ENCODE data around the gene IRS4. TPM values are rescaled to one million over a fixed set of nuclear protein-coding genes. Genes with fewer than 3 reads are reported as not detected.

The IRS4 gene
- total and polyA plus RNA-seq, 2 of the 8 experiments (the other 6 are each of a cell fraction or from before 2014, with no cell fraction given), result 3.8 to 14.1 TPM

DNA sequence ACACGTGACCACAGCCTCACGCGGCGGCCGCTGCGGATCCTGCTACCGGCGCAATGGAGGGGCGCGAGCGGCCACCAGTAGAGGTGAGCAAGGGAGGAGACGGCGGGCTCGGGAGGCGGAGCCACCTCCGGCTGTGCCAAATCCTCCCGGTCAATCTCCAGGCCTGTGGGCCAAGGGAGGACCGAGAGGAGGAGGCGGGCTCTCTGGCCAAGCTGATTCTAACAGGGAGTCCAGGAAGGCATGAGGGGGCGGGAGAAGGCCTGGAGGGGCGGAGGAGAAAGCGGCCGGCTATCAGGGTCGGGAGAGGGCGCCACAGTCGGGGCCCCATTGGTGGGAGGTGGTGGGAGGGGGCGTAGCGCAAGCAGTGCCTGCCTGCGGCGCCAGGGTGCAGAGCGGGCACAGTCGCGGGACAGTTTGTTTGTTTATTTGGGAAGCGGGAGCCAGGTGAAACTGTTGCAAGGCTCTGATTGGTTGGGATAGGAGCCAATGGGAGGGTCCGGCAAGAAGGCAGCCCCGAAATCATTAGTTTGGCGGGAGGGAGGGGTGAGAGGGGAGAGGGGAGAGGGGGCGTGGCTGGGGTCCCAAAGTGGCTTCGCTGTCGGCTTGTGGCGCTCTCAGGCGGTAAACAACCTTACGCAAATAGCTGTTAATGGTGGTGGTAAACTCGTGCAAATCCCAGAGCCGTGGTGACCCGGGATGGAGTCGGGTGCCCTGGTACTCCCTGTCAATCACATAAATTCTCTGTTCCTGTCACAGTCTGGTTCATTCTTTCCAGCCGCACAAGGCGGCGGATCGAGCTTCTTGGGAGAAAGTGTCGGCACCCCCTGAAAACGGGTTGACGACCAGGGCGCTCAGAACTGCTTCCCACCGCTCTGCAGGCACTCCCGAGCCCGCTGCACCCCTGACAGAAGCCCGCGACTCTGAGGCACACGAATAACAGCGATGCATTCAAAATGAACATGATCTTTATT, at the start of gene IRS4 (continued):
- TF ChIP-seq RAD21 (IDR thresholded peaks at IDR 0.05 in 1 of 2, conservative IDR thresholded peaks at IDR 0.05 in 1 of 2; ENCODE audit: low read depth in 2 of 2, low read length in 2 of 2) (peak; percentile 29 to 31), POU5F1 (IDR thresholded peaks at IDR 0.05; ENCODE audit: low read depth, low read length) (no peak), GTF2F1 (IDR thresholded peaks at IDR 0.05; ENCODE audit: borderline replicate concordance, low read depth, low read length) (no peak), ASH2L (IDR thresholded peaks at IDR 0.05; ENCODE audit: low read length) (peak; percentile 85), POLR2AphosphoS5 (IDR thresholded peaks at IDR 0.05; ENCODE audit: low read depth, low read length) (0 out of 2 replicates have a peak, but pooled peaks have one; percentile 39), TAF7 (optimal IDR thresholded peaks at IDR 0.05; ENCODE audit: borderline replicate concordance, low read depth, low read length) (no peak), SP2 (IDR thresholded peaks at IDR 0.05; ENCODE audit: low read length) (no peak), TEAD4 (IDR thresholded peaks at IDR 0.05; ENCODE audit: low read depth, low read length) (no peak), POLR2A (IDR thresholded peaks at IDR 0.05; ENCODE audit: control extremely low read depth in 1 of 2, low read depth in 2 of 2, low read length in 2 of 2) (peak in 1 of 2 experiments; percentile 48; a peak in 1 of 3 replicates)

Data from H1 (cell line).